ENCODE results near the gene MALRD1. TPM values are rescaled to one million over a fixed set of nuclear protein-coding genes. Genes with fewer than 3 reads are reported as not detected.

The MALRD1 gene
- total RNA-seq, 1 experiment from 2014 or later: not detected

- Mint-ChIP-seq H3K27me3 (ENCODE audit: insufficient read depth, unreplicated experiment) (no peaks in the 10 kb centered on the region), H3K36me3 (ENCODE audit: insufficient read depth, unreplicated experiment) (no peaks in the 10 kb centered on the region), H3K27ac (ENCODE audit: low read depth, unreplicated experiment) (no peak overlapping the region), H3K9me3 (ENCODE audit: unreplicated experiment) (no peaks in the 10 kb centered on the region), H3K4me1 (ENCODE audit: insufficient read depth, unreplicated experiment) (peaks cover 14% of the 10 kb centered on the region), H3K4me3 (ENCODE audit: unreplicated experiment) (no peak overlapping the region)
- DNase-seq (ENCODE audit: unreplicated experiment): no peak
- ChIA-PET POLR2A (no interaction called here), CTCF (no interaction called here)
- intact Hi-C loops (cut with micrococcal nuclease): no loop called here
- no TSS peak for BruUV-seq (replicated peaks)
- TF ChIP-seq CTCF (IDR thresholded peaks at IDR 0.05; ENCODE audit: unreplicated experiment): no peak
Observed at GRCh38 chr10:19775296-19775695, 726.7 kb downstream of the MALRD1 start.

GRCh38 chr10:19777806-19778205 lies 729.2 kb downstream of the MALRD1 start:
- Mint-ChIP-seq H3K27me3 (ENCODE audit: insufficient read depth, unreplicated experiment) (no peaks in the 10 kb centered on the region), H3K4me1 (ENCODE audit: insufficient read depth, unreplicated experiment) (peaks cover 14% of the 10 kb centered on the region), H3K27ac (ENCODE audit: low read depth, unreplicated experiment) (no peak overlapping the region), H3K4me3 (ENCODE audit: unreplicated experiment) (no peak overlapping the region), H3K36me3 (ENCODE audit: insufficient read depth, unreplicated experiment) (no peaks in the 10 kb centered on the region), H3K9me3 (ENCODE audit: unreplicated experiment) (no peaks in the 10 kb centered on the region)
- intact Hi-C loops (cut with micrococcal nuclease): no loop called here
- CTCF ChIA-PET: interaction anchor here (0.5 to 0.6 kb wide), 2 partner anchors 19 to 216 kb away, joined by 3 read pairs; no protein-coding TSS in a partner anchor
- peak; percentile 46 for DNase-seq (ENCODE audit: unreplicated experiment)
- POLR2A ChIA-PET: no interaction called here
- BruUV-seq (replicated peaks): no TSS peak
- TF ChIP-seq CTCF (IDR thresholded peaks at IDR 0.05; ENCODE audit: unreplicated experiment): no peak

- Mint-ChIP-seq H3K27ac (ENCODE audit: low read depth, unreplicated experiment) (no peak overlapping the region), H3K9me3 (ENCODE audit: unreplicated experiment) (no peaks in the 10 kb centered on the region)
- TF ChIP-seq CTCF (IDR thresholded peaks at IDR 0.05; ENCODE audit: unreplicated experiment): no peak
Observed at GRCh38 chr10:19778996-19779395, 730.4 kb downstream of the MALRD1 start.

GRCh38 chr10:19782430-19783089 lies 734.0 kb downstream of the MALRD1 start:
- no peaks in the 10 kb centered on the region for H3K36me3 Mint-ChIP-seq (ENCODE audit: insufficient read depth, unreplicated experiment)
- H3K4me3 Mint-ChIP-seq (ENCODE audit: unreplicated experiment): no peak overlapping the region
- no peak for TF ChIP-seq CTCF (IDR thresholded peaks at IDR 0.05; ENCODE audit: unreplicated experiment)
- no peaks in the 10 kb centered on the region for H3K27me3 Mint-ChIP-seq (ENCODE audit: insufficient read depth, unreplicated experiment)
- intact Hi-C loops (cut with micrococcal nuclease): no loop called here
- H3K9me3 Mint-ChIP-seq (ENCODE audit: unreplicated experiment): no peaks in the 10 kb centered on the region
- BruUV-seq (replicated peaks): no TSS peak
- no peak for DNase-seq (ENCODE audit: unreplicated experiment)
- CTCF ChIA-PET: interaction anchor here (0.6 to 2.1 kb wide), 3 partner anchors 13 to 1123 kb away, joined by 3 to 6 read pairs (median 4); no protein-coding TSS in a partner anchor
- POLR2A ChIA-PET: interaction anchor here (0.6 kb wide), 1 partner anchor 315 kb away, joined by 3 read pairs; no protein-coding TSS in a partner anchor
- H3K27ac Mint-ChIP-seq (ENCODE audit: low read depth, unreplicated experiment): no peak overlapping the region
- peaks cover 7% of the 10 kb centered on the region for H3K4me1 Mint-ChIP-seq (ENCODE audit: insufficient read depth, unreplicated experiment)

More at GRCh38 chr10:19778996-19779395, 730.4 kb downstream of the MALRD1 start:
- ChIA-PET POLR2A (no interaction called here), CTCF (interaction anchor here (0.6 to 1.0 kb wide), 3 partner anchors 316 to 1079 kb away, joined by 3 read pairs; no protein-coding TSS in a partner anchor)
- intact Hi-C loops (cut with micrococcal nuclease): no loop called here
- Mint-ChIP-seq H3K27me3 (ENCODE audit: insufficient read depth, unreplicated experiment) (no peaks in the 10 kb centered on the region), H3K4me3 (ENCODE audit: unreplicated experiment) (no peak overlapping the region), H3K36me3 (ENCODE audit: insufficient read depth, unreplicated experiment) (no peaks in the 10 kb centered on the region), H3K4me1 (ENCODE audit: insufficient read depth, unreplicated experiment) (peaks cover 14% of the 10 kb centered on the region)
- BruUV-seq (replicated peaks): no TSS peak
- DNase-seq (ENCODE audit: unreplicated experiment): no peak

Data from MCF 10A (cell line).